GM10266 (cell line): ENCODE measurements around the gene MAP7D3.

Source experiments
- DNase-seq: peaks from one replicate; pipeline ENCODE4 v3.0.0; 2012; ENCODE audit errors: extremely low spot score
- TF ChIP-seq, protein P1 (sequence below): IDR thresholded peaks from 2 replicates; pipeline ENCODE4 v1.5.1; 2012; ENCODE audit warnings: mild to moderate bottlenecking, low read depth; ENCODE audit not compliant: control insufficient read depth, insufficient read depth; ENCODE audit errors: missing control alignments

Gene MAP7D3

DNA sequence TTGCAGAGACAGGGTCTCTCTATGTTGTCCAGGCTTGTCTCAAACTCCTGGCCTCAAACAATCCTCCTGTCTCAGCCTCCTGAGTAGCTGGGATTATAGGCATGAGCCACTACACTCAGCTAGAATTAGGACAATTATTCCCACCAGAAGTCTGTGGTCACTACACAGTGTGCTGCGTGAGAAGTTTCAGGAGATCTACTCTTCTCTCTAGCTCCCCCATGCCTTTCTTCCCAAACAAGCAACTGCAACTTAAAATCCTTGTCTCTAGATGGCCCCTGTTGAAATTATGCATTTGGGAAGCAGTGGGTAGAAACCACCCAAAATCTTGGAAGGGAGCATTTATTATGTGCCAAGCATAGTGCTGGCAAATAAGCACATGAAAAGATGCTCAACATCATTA lies 21.1 kb upstream of the MAP7D3 start:
- DNase-seq: no peak
- TF ChIP-seq, protein P1, sequence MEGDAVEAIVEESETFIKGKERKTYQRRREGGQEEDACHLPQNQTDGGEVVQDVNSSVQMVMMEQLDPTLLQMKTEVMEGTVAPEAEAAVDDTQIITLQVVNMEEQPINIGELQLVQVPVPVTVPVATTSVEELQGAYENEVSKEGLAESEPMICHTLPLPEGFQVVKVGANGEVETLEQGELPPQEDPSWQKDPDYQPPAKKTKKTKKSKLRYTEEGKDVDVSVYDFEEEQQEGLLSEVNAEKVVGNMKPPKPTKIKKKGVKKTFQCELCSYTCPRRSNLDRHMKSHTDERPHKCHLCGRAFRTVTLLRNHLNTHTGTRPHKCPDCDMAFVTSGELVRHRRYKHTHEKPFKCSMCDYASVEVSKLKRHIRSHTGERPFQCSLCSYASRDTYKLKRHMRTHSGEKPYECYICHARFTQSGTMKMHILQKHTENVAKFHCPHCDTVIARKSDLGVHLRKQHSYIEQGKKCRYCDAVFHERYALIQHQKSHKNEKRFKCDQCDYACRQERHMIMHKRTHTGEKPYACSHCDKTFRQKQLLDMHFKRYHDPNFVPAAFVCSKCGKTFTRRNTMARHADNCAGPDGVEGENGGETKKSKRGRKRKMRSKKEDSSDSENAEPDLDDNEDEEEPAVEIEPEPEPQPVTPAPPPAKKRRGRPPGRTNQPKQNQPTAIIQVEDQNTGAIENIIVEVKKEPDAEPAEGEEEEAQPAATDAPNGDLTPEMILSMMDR: no peak

DNA sequence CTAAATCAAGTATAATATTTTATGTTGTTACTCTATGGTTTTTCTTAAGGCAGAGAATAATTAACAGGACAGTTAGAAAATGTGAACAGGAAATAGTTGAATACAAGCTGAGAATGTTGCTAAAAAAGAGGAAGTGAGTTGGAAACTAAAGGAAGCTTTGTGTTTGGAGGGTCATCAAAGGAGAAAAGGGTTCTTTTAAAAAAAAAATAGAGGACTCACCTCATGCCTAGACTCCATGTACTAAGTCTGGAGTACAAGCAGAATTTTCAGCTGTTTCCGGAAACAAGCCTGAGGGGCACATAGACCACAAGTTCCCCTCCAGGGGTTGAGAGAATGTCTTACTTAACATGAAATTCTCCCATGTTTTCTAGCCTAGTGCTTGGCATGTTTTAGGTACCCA lies 20.1 kb upstream of the MAP7D3 start:
- DNase-seq: no peak
- TF ChIP-seq, protein P1: no peak

DNA sequence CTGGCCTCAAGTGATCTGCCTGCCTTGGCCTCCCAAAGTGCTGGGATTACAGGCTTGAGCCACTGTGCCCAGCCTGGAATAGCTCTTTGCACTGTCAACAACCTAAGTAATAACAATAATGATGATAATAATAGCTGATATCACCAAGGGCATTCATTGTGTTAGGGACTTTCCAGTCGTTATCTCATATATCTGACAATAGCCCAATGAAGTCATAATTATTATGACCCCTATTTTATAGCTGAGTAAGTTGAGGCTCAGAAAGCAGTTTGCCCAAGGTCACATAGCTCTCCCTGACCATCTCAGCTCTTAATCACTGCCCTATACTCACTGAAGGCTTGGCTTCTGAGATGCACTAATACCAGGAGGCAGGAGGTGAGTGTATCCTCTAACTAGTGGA lies 18.7 kb upstream of the MAP7D3 start:
- no peak for DNase-seq

DNA sequence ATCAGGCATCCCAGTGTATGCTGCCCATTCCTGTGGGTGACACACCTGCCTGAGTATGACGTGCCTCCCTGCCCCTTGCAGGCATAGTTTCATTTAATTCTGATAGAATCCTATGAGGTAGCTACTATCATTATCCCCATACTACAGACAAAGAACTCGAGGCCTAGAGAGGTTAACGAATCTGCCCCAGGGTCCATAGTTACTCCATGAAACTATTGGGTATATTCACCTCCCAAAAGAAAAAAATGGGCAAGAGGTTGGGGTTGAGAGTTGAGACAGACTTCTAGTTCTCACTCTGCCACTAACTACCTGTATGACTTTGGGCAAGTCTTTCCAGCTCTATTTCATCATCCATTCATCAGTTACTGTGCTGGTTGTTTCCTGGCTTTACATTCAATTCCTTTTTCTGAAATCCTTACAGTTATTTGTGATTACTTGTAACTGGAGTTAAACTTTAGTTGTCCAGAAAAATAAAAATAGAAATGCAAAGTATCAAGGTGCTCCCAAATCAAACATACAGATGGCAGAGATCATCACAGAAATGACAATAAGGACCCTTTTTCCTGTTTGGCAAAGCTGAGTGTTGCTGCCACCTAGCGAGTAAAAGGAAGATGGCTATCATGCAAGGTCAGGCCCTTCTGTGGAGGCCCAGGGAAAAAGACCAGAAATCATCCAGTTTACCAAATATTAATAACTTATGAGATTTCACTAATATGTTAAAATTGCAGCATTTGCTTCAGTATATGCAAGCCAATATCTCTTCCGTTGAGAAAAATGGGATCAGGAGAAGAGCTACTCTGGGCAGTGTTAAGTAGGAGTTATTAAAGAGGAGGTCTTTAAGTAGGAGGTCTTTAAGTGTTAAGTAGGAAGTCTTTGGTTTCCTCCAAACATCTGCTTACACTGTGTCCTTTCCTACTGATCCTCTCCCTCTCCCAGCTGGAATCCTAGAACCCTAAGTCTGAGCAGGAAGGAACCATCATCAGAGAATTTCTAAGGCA lies 17.1 kb upstream of the MAP7D3 start:
- peak; percentile 20 for DNase-seq
- TF ChIP-seq, protein P1: peak; percentile 70

More for the DNA sequence above, 18.7 kb upstream of the MAP7D3 start:
- TF ChIP-seq, protein P1: no peak

DNA sequence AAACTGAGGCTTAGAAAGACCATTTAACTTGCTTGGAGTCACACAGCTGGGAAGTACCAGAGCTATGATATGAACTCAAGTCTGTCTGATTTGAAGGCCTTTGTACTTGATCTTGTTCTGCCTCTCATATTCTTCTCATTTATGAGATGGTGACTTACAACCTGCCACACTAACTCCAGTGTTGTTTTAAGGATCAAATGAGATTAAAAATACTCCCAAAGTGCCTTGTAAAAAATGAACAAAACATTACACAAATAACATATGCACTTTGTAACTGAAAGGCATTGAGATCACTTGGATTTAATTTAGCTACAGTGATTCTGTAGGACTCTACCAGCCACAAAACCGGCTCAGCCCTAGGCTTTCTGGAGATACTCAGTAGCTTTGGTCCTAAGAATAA lies 15.6 kb upstream of the MAP7D3 start:
- TF ChIP-seq, protein P1: no peak
- DNase-seq: no peak

DNA sequence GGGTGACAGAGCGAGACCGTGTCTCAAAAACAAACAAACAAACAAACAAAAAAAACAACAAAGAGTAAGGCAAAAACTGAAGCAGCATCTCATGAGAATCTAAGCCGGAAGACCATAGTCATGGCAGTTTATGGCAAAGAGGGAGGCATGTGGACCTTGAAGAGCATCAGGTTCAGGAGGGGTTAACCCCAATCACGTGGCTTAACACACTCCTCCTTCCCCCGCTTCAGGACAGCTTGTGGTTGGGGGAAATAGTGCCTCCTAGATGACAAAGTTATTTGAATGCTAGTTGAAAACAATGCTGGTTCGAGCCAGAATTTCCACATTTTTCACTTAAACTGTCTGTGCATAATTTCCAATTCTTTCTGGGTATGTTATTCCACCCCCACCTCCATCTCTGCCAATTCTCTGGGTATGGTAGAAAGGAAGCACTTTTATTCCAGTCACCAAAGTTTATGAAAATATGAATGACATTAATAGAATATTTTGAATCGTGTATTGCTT lies 11.7 kb upstream of the MAP7D3 start:
- DNase-seq: no peak
- TF ChIP-seq, protein P1: no peak

DNA sequence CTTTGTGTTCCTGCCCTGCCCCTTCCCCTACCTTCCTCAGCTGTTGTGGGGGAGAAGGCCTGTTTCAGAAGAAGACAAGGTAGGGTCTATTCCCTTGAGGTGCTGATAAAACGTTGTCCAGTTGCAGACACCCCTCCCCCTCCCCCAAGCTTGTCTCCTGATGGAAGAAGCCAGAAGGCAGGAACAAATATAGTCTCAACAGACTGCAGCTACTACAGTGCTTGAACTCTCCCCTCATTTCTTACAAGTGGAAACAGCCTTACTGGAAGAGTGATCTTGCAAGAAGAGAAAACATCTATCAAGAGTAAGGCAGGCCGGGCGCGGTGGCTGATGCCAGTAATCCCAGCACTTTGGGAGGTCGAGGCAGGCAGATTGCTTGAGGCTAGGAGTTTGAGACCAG lies 11.0 kb upstream of the MAP7D3 start:
- TF ChIP-seq, protein P1: no peak

More for the DNA sequence above, 11.0 kb upstream of the MAP7D3 start:
- no peak for DNase-seq
